Adrenal gland (tissue), 12 donors: Measurements from ENCODE around the gene HDGF. TPM values are rescaled to one million over a fixed set of nuclear protein-coding genes. Genes with fewer than 3 reads are reported as not detected.

Experiments
- DNase-seq, 7 donors: peaks; one replicate each; pipeline ENCODE4 v3.0.0-alpha.2; 2019 to 2020
- H3K27ac ChIP-seq, 5 donors: fragments of 200-600 bp; sonication (generic) in 4 of 5; 1 replicate in 3 of 5; 2 replicates in 2 of 5; pipeline versions ENCODE4 v1.5.1 to v1.8.0; 2016 to 2020; ENCODE audit warnings: mild to moderate bottlenecking in 1 of 5
- H3K27me3 ChIP-seq: fragments of 200-600 bp; 2 replicates; pipeline ENCODE4 v1.8.0; 2021
- H3K36me3 ChIP-seq, 2 donors: fragments of 200-600 bp; replicated peaks in 1 of 2; 1 replicate in 1 of 2; 2 replicates in 1 of 2; pipeline versions ENCODE4 v1.5.1 to v1.8.0; 2018 to 2022
- H3K4me1 ChIP-seq, 2 donors: fragments of 200-600 bp; replicated peaks in 1 of 2; 1 replicate in 1 of 2; 2 replicates in 1 of 2; pipeline versions ENCODE4 v1.5.1 to v1.8.0; 2018 to 2021
- H3K4me3 ChIP-seq, 4 donors: fragments of 200-600 bp; sonication (generic) in 3 of 4; one replicate each; pipeline ENCODE4 v1.5.1; 2016 to 2018
- H3K9me3 ChIP-seq, 3 donors: fragments of 200-600 bp; sonication (generic) in 1 of 3; replicated peaks in 1 of 3; 1 replicate in 2 of 3; 2 replicates in 1 of 3; pipeline versions ENCODE4 v1.5.1 to v1.8.0; 2016 to 2021
- CTCF ChIP-seq, 6 experiments: fragments of 450-650 bp in 4 of 6; fragments of 200-600 bp in 2 of 6; sonication (generic) in 1 of 6; IDR thresholded peaks; 1 replicate in 5 of 6; 2 replicates in 1 of 6; pipeline versions ENCODE4 v1.5.1 to v1.8.0; 2016 to 2021; ENCODE audit warnings: antibody characterized with exemption in 6 of 6, mild to moderate bottlenecking in 2 of 6, moderate library complexity in 1 of 6
- POLR2A ChIP-seq, 2 donors: fragments of 450-650 bp; IDR thresholded peaks; one replicate each; pipeline ENCODE4 v1.6.1; 2017; ENCODE audit warnings: antibody characterized with exemption in 2 of 2, mild to moderate bottlenecking in 2 of 2, moderate library complexity in 1 of 2
- WGBS, 4 donors: extraction: QIAGEN DNeasy Blood & Tissue Kit in 2 of 4; methylation state at CpG; one replicate each; pipeline versions ENCODE4 v1.1.5 to v1.1.7; 2013 to 2017; 5-methylcytosine and 5-hydroxymethylcytosine counted together
- intact Hi-C, 2 donors: fragments of 100-400 bp; cut with DNase I; formaldehyde crosslinking; loops; one replicate each; pipeline versions ENCODE4 v1.14.1 to v1.15.0; 2022 to 2023
- polyA plus RNA-seq, 3 donors: library from polyadenylated mRNA; stranded (reverse); fragments of 200-250 nt in 2 of 3; fragments of 350-450 nt in 1 of 3; fragmentation: Illumina TruSeq in 1 of 3; extraction: RNeasy Lipid Tissue Mini Kit (QIAGEN cat#74804) in 1 of 3; gene quantifications; one replicate each; pipeline ENCODE4 v1.2.3, GENCODE V29; 2013 to 2014
- total RNA-seq, 9 donors: library from RNA; depleted of rRNA in 4 of 9; stranded (reverse); fragments of >200 nt in 4 of 9; fragments of 120-200 nt in 1 of 9; fragmentation: NEBNext Ultra II Directional in 1 of 9; extraction: Animal tissue kit (Norgen Biotek cat#: 25700) in 1 of 9; gene quantifications; one replicate each; pipeline versions ENCODE4 v1.1.0 to v1.2.4, GENCODE V29; 2013 to 2023
- donor health status: healthy with polysubstance abuse.
- donor health status: Bipolar disorder and iron deficiency.
- donor health status: DM: yes; HTN: yes; CAD: no.
- donor health status: DM: no; HTN: no; CAD: no.
- donor health status: DM: no; HTN: no; CAD: no.
- donor health status: DM: yes; HTN: yes; CAD: no.

The HDGF gene
- total and polyA plus RNA-seq, 12 donors, result 62.0 to 199 (median 141) TPM

GRCh38 chr1:156750711-156751450 is 594 bp downstream of the HDGF start:
- intact Hi-C loops, result no loop called here
- WGBS, 4 donors, result 0 to 1% (median 0%) methylated on average over 14 to 64 of the region's 64 CpGs

GRCh38 chr1:156750191-156750672 is 1.2 kb downstream of the HDGF start:
- TF ChIP-seq CTCF (IDR thresholded peaks at IDR 0.05), result no peak
- peak in 1 of 2 donors; percentile 10 for TF ChIP-seq POLR2A (IDR thresholded peaks at IDR 0.05)
- Histone ChIP-seq H3K36me3 (no peaks in the 10 kb centered on the region), H3K27me3 (no peaks in the 10 kb centered on the region), H3K27ac (peak overlapping the region; percentile 57 to 98 (median 97)), H3K9me3 (no peaks in the 10 kb centered on the region), H3K4me1 (peaks cover 60% of the 10 kb centered on the region in 2 donors), H3K4me3 (peak overlapping the region in 3 of 4 donors; percentile 82 to 93 (median 87))
- DNase-seq, result peak in 5 of 7 donors; percentile 51 to 73 (median 54)
- 3 to 6% (median 5%) methylated on average over 2 to 5 of the region's 5 CpGs for WGBS, 4 donors
- intact Hi-C loops, result no loop called here

More at GRCh38 chr1:156750711-156751450, 594 bp downstream of the HDGF start:
- H3K4me3 ChIP-seq, result peak overlapping the region; percentile 82 to 93 (median 88)
- no peaks in the 10 kb centered on the region for H3K27me3 ChIP-seq
- H3K36me3 ChIP-seq, result no peaks in the 10 kb centered on the region
- peak; percentile 60 to 77 (median 73) for DNase-seq
- H3K4me1 ChIP-seq, result peaks cover 53 to 55% of the 10 kb centered on the region in 2 donors
- peak in 1 of 2 donors; percentile 26 for TF ChIP-seq POLR2A (IDR thresholded peaks at IDR 0.05)
- TF ChIP-seq CTCF (IDR thresholded peaks at IDR 0.05), result peak in 3 of 6 experiments; percentile 11 to 31 (median 18)
- H3K27ac ChIP-seq, result peak overlapping the region; percentile 57 to 98 (median 97)
- H3K9me3 ChIP-seq, result no peaks in the 10 kb centered on the region

GRCh38 chr1:156749419-156750118 is 1.9 kb downstream of the HDGF start:
- no peak for TF ChIP-seq POLR2A (IDR thresholded peaks at IDR 0.05)
- peak in 1 of 6 experiments; percentile 3 for TF ChIP-seq CTCF (IDR thresholded peaks at IDR 0.05)
- DNase-seq, result no peak
- 37 to 61% (median 54%) methylated on average over 6 to 8 of the region's 8 CpGs for WGBS, 4 donors
- Histone ChIP-seq H3K9me3 (no peaks in the 10 kb centered on the region), H3K4me1 (peaks cover 60 to 63% of the 10 kb centered on the region in 2 donors), H3K27me3 (no peaks in the 10 kb centered on the region), H3K4me3 (peak overlapping the region in 3 of 4 donors; percentile 7 to 93 (median 87)), H3K27ac (peak overlapping the region; percentile 57 to 98 (median 97)), H3K36me3 (no peaks in the 10 kb centered on the region)
- intact Hi-C loops, result no loop called here
